Ectodermal cell (in vitro differentiated cells): ENCODE results near the gene IGF2R.
"Not testable (repeated sequence)": the region's sequence is repeated elsewhere in the genome, so short reads cannot be mapped to it uniquely, and the experiment has no call there.

Experiments
- H3K27ac ChIP-seq: 2 replicates; pipeline ENCODE4 v1.7.0; 2013; ENCODE audit warnings: mild to moderate bottlenecking, low read depth, low read length; ENCODE audit not compliant: insufficient read depth, poor library complexity, severe bottlenecking
- H3K27me3 ChIP-seq: 2 replicates; pipeline ENCODE4 v1.7.0; 2013; ENCODE audit warnings: mild to moderate bottlenecking, low read length; ENCODE audit not compliant: insufficient read depth, control insufficient read depth, poor library complexity, severe bottlenecking
- H3K36me3 ChIP-seq: one replicate; pipeline ENCODE4 v1.7.0; 2013; ENCODE audit warnings: low read length; ENCODE audit not compliant: control insufficient read depth, insufficient read depth
- H3K4me1 ChIP-seq: one replicate; pipeline ENCODE4 v1.7.0; 2013; ENCODE audit warnings: low read length; ENCODE audit not compliant: control insufficient read depth, insufficient read depth
- H3K4me3 ChIP-seq: 2 replicates; pipeline ENCODE4 v1.7.0; 2013; ENCODE audit warnings: low read depth, low read length, control low read depth; ENCODE audit not compliant: insufficient read depth
- H3K9me3 ChIP-seq: 2 replicates; pipeline ENCODE4 v1.7.0; 2013; ENCODE audit warnings: mild to moderate bottlenecking, low read length, moderate library complexity; ENCODE audit not compliant: control insufficient read depth
- WGBS, 2 experiments: methylation state at CpG; one replicate each; pipeline ENCODE4 v1.1.7; 2013; ENCODE audit warnings: missing lambda C conversion rate in 2 of 2; 5-methylcytosine and 5-hydroxymethylcytosine counted together

The IGF2R gene

GRCh38 chr6:160082627-160083026, 113.7 kb downstream of the IGF2R start:
- Histone ChIP-seq H3K4me3 (no peak overlapping the region), H3K36me3 (peaks cover 47% of the 10 kb centered on the region), H3K4me1 (no peaks in the 10 kb centered on the region), H3K27ac (no peak overlapping the region), H3K27me3 (no peaks in the 10 kb centered on the region), H3K9me3 (no peaks in the 10 kb centered on the region)
- WGBS, 2 experiments, result 96 to 97% methylated on average over 7 to 8 of the region's 8 CpGs

- no peak overlapping the region for H3K4me3 ChIP-seq
- 93 to 96% methylated on average over 18 of the region's 18 CpGs for WGBS, 2 experiments
- no peak overlapping the region for H3K27ac ChIP-seq
- H3K4me1 ChIP-seq, result no peaks in the 10 kb centered on the region
- peaks cover 49% of the 10 kb centered on the region for H3K36me3 ChIP-seq
- no peaks in the 10 kb centered on the region for H3K27me3 ChIP-seq
- H3K9me3 ChIP-seq, result no peaks in the 10 kb centered on the region
These were observed 115.4 kb downstream of the IGF2R start for GRCh38 chr6:160084198-160084776.

- Histone ChIP-seq H3K9me3 (no peaks in the 10 kb centered on the region), H3K27me3 (no peaks in the 10 kb centered on the region), H3K27ac (no peak overlapping the region), H3K4me3 (no peak overlapping the region), H3K4me1 (no peaks in the 10 kb centered on the region), H3K36me3 (peaks cover 46% of the 10 kb centered on the region)
- 95% methylated on average over 5 of the region's 5 CpGs for WGBS, 2 experiments
These were observed 116.3 kb downstream of the IGF2R start for GRCh38 chr6:160085226-160085625.

- WGBS, 2 experiments, result 92% methylated on average over 15 of the region's 15 CpGs
- Histone ChIP-seq H3K4me1 (no peaks in the 10 kb centered on the region), H3K9me3 (no peaks in the 10 kb centered on the region)
These were observed 117.0 kb downstream of the IGF2R start for GRCh38 chr6:160085713-160086505.

DNA sequence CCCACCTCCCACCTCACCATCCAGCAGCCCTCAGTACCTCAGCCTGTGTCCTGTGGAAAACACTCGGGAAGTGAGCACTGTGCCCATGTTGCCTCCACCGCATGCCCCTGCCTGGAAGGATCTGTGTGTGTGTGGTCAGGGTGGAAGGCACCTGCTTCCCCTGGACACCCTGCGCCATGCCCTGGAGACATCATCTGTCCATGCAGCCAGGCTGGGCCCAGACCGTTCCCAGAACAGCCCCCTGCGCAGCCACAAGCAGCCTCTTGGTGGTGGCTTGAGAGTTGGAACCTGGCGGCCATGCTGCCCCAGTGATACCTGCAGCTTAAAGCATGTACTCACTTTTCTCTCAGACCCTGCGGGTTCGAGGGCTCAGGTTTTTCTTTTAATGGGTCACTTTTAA, 117.9 kb downstream of the IGF2R start:
- Histone ChIP-seq H3K27ac (no peak overlapping the region), H3K36me3 (peaks cover 42% of the 10 kb centered on the region), H3K27me3 (no peaks in the 10 kb centered on the region), H3K4me1 (no peaks in the 10 kb centered on the region), H3K9me3 (no peaks in the 10 kb centered on the region), H3K4me3 (no peak overlapping the region)
- 95% methylated on average over 8 of the region's 8 CpGs for WGBS, 2 experiments

More at GRCh38 chr6:160085713-160086505, 117.0 kb downstream of the IGF2R start:
- Histone ChIP-seq H3K36me3 (peaks cover 41% of the 10 kb centered on the region), H3K27me3 (no peaks in the 10 kb centered on the region), H3K4me3 (no peak overlapping the region), H3K27ac (no peak overlapping the region)

DNA sequence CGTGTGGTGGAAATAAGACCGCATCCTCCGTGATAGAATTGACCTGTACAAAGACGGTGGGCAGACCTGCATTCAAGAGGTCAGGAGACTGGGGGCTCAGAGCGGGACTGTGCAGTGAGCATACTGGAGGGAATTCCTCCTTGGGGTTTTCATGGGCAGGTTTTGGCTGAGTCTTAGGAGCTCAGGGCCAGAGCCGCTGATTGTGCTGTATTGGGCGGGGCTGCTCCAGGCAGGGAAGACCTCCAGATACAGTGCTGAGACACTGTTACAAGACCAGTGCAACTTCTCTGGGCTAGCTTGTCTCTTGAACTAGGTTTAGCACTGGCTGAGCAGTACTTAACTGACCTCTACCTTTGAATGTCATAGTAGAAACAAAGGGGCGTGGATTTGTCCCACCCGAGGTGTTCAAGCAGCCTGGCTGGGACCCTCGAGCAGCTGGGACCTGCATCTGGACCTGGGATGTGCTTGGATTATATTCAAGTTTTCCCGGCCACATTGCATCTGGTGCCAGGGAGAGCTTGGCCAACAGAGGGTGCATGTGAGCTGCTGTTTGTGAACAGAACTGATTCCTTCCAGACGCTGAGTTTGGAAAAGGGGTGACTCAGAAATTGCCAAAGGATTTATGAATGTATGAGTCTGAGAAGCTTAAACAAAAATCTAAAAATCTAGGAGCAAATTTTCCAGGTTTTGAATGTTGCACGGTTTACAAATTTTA, 119.3 kb downstream of the IGF2R start:
- H3K36me3 ChIP-seq, result peaks cover 52% of the 10 kb centered on the region

DNA sequence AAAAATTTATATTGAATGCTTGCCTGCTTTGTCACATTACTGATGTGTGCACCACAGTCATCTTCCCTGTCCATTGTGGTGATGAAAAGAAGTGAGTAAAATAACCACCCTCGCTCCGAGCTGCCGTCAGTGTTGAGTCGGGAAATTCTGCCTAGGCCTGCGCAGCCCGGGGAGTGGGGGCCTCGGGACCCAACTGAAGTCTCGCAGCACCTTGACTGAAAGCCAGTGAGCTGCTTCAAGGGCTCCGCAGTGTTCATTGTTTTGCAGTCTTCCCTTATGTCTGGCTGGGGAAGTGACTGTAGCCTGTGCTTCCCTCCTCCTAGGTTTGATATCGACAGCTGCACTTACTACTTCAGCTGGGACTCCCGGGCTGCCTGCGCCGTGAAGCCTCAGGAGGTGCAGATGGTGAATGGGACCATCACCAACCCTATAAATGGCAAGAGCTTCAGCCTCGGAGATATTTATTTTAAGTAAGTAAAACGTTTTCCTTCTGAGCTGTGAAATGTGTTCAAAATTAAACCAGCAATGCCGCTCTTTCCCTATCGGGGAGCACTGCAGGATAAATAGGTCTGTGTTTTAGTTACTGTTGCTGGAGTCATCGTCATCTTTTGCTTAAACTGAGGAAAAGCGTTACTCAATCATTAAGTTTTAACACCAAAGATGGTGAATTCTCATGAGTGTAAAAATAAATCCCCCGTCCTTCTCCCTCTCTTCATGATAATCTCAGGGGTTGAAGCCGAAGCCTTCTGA, 120.1 kb downstream of the IGF2R start:
- Histone ChIP-seq H3K27ac (no peak overlapping the region), H3K4me3 (no peak overlapping the region), H3K36me3 (peaks cover 57% of the 10 kb centered on the region), H3K4me1 (no peaks in the 10 kb centered on the region), H3K9me3 (no peaks in the 10 kb centered on the region), H3K27me3 (no peaks in the 10 kb centered on the region)
- WGBS, 2 experiments, result 94 to 96% methylated on average over 21 of the region's 21 CpGs

More for the DNA sequence above, 119.3 kb downstream of the IGF2R start:
- Histone ChIP-seq H3K27ac (no peak overlapping the region), H3K9me3 (no peaks in the 10 kb centered on the region), H3K4me1 (no peaks in the 10 kb centered on the region), H3K4me3 (no peak overlapping the region), H3K27me3 (no peaks in the 10 kb centered on the region)
- WGBS, 2 experiments, result 88 to 91% methylated on average over 13 of the region's 13 CpGs

DNA sequence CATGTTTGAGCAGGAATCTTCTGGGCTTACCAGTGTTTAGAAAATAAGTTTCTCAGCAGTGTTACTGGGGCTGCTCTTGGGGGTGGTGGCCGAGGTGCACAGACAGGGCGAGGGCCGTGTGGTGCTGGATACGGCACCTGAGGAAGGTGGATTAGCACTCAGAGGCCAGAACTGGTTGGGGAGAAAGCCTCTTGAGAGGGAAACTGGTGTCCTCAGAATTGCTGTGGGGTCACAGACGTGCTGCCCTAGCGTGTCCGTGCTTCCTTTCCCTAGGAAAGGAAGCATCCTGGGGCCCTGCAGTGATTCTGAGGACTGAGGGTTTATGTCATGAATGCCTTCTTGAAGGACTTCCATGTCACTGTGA, 120.6 kb downstream of the IGF2R start:
- Histone ChIP-seq H3K9me3 (no peaks in the 10 kb centered on the region), H3K4me3 (no peak overlapping the region), H3K27ac (no peak overlapping the region), H3K4me1 (no peaks in the 10 kb centered on the region), H3K36me3 (peaks cover 53% of the 10 kb centered on the region), H3K27me3 (no peaks in the 10 kb centered on the region)
- 97 to 98% methylated on average over 7 of the region's 7 CpGs for WGBS, 2 experiments

GRCh38 chr6:160090442-160091239, 121.8 kb downstream of the IGF2R start:
- peaks cover 42% of the 10 kb centered on the region for H3K36me3 ChIP-seq
- not testable (repeated sequence) for H3K27me3 ChIP-seq, H3K4me3 ChIP-seq, H3K9me3 ChIP-seq, H3K27ac ChIP-seq, H3K4me1 ChIP-seq
- 95 to 96% methylated on average over 24 to 27 of the region's 32 CpGs for WGBS, 2 experiments
